MM.1S (cell line): Measurements from ENCODE around the gene LIN9.

Experiments
- DNase-seq: peaks from one replicate; pipeline ENCODE4 v3.0.0-alpha.2; 2015
- H2AFZ ChIP-seq: fragments of 300-600 bp; sonication (generic); 2 replicates; pipeline ENCODE4 v1.6.0; 2016; ENCODE audit warnings: antibody characterized with exemption, low read length
- H3F3A ChIP-seq: fragments of 300-600 bp; sonication (generic); 2 replicates; pipeline ENCODE4 v1.6.1; 2016; ENCODE audit warnings: mild to moderate bottlenecking, antibody characterized with exemption, low read length, moderate library complexity, mixed read lengths; ENCODE audit not compliant: insufficient read depth
- H3K27ac ChIP-seq: fragments of 300-600 bp; sonication (generic); 2 replicates; pipeline ENCODE4 v1.5.1; 2016; ENCODE audit warnings: mild to moderate bottlenecking, low read length
- H3K27me3 ChIP-seq: fragments of 300-600 bp; sonication (generic); replicated peaks from 2 replicates; pipeline ENCODE4 v1.6.0; 2016; ENCODE audit warnings: low read length; ENCODE audit not compliant: insufficient read depth
- H3K36me3 ChIP-seq: fragments of 300-600 bp; sonication (generic); replicated peaks from 2 replicates; pipeline ENCODE4 v1.6.1; 2016; ENCODE audit warnings: mild to moderate bottlenecking, low read length, mixed read lengths; ENCODE audit not compliant: insufficient read depth
- H3K4me1 ChIP-seq: fragments of 300-600 bp; sonication (generic); 2 replicates; pipeline ENCODE4 v1.6.1; 2016; ENCODE audit warnings: low read length, mixed read lengths
- H3K4me2 ChIP-seq: fragments of 300-600 bp; sonication (generic); 2 replicates; pipeline ENCODE4 v1.6.0; 2016; ENCODE audit warnings: low read depth, low read length
- H3K4me3 ChIP-seq: fragments of 300-600 bp; sonication (generic); 2 replicates; pipeline ENCODE4 v1.5.1; 2016; ENCODE audit warnings: low read length, mixed read lengths
- H3K79me2 ChIP-seq: fragments of 300-600 bp; sonication (generic); 2 replicates; pipeline ENCODE4 v1.6.1; 2016; ENCODE audit warnings: mixed run types, low read length, mixed read lengths
- H3K9ac ChIP-seq: fragments of 300-600 bp; sonication (generic); 2 replicates; pipeline ENCODE4 v1.6.1; 2016; ENCODE audit warnings: low read length, mixed read lengths
- H3K9me2 ChIP-seq: fragments of 300-600 bp; sonication (generic); replicated peaks from 2 replicates; pipeline ENCODE4 v1.6.1; 2016; ENCODE audit warnings: mild to moderate bottlenecking, low read length, mixed read lengths; ENCODE audit not compliant: insufficient read depth
- H3K9me3 ChIP-seq: fragments of 300-600 bp; sonication (generic); replicated peaks from 2 replicates; pipeline ENCODE4 v1.6.1; 2016; ENCODE audit warnings: mild to moderate bottlenecking, low read length, mixed read lengths; ENCODE audit not compliant: insufficient read depth
- H4K20me1 ChIP-seq: fragments of 300-600 bp; sonication (generic); 2 replicates; pipeline ENCODE4 v1.6.1; 2016; ENCODE audit warnings: mild to moderate bottlenecking, low read length, moderate library complexity, mixed read lengths; ENCODE audit not compliant: insufficient read depth
- CTCF ChIP-seq: fragments of 300-600 bp; sonication (generic); IDR thresholded peaks from 2 replicates; pipeline ENCODE4 v1.5.1; 2016; ENCODE audit warnings: antibody characterized with exemption, low read length, mixed read lengths
- EZH2 ChIP-seq: fragments of 300-600 bp; sonication (generic); optimal IDR thresholded peaks from 2 replicates; pipeline ENCODE3; 2017; ENCODE audit warnings: low read depth, mild to moderate bottlenecking, antibody characterized with exemption, low read length, mixed read lengths
- EZH2phosphoT487 ChIP-seq: fragments of 300-600 bp; sonication (generic); IDR thresholded peaks from 2 replicates; pipeline ENCODE4 v1.6.1; 2018; ENCODE audit warnings: antibody characterized with exemption, low read length

LIN9 gene

GRCh38 chr1:226304291-226304955 is 4.5 kb downstream of the LIN9 start:
- Histone ChIP-seq H3K36me3 (no peaks in the 10 kb centered on the region), H3K4me1 (peaks cover 14% of the 10 kb centered on the region; the same call in 1 of the 2 replicates), H3K9me3 (no peaks in the 10 kb centered on the region), H3K9ac (no peak overlapping the region), H3K9me2 (no peaks in the 10 kb centered on the region), H3F3A (peaks cover 10% of the 10 kb centered on the region), H4K20me1 (0 out of 2 replicates have a peak, but pooled peaks cover 8% of the 10 kb centered on the region), H2AFZ (no peak overlapping the region), H3K4me2 (no peak overlapping the region), H3K4me3 (no peak overlapping the region), H3K27ac (no peak overlapping the region), H3K79me2 (peaks cover 90% of the 10 kb centered on the region), H3K27me3 (no peaks in the 10 kb centered on the region)
- DNase-seq, result no peak
- TF ChIP-seq EZH2 (no peak), EZH2phosphoT487 (no peak), CTCF (no peak)

GRCh38 chr1:226302731-226303130 is 6.2 kb downstream of the LIN9 start:
- TF ChIP-seq CTCF (no peak), EZH2 (no peak), EZH2phosphoT487 (no peak)
- Histone ChIP-seq H3K9me2 (no peaks in the 10 kb centered on the region), H4K20me1 (0 out of 2 replicates have a peak, but pooled peaks cover 8% of the 10 kb centered on the region), H3F3A (peaks cover 4% of the 10 kb centered on the region; the same call in 1 of the 2 replicates), H3K27me3 (no peaks in the 10 kb centered on the region), H3K4me1 (peaks cover 9% of the 10 kb centered on the region; the same call in 1 of the 2 replicates), H3K9ac (no peak overlapping the region), H3K9me3 (no peaks in the 10 kb centered on the region), H3K4me3 (no peak overlapping the region), H3K79me2 (peaks cover 78% of the 10 kb centered on the region), H3K4me2 (no peak overlapping the region), H3K36me3 (0 out of 2 replicates have a peak, but pooled peaks cover 5% of the 10 kb centered on the region), H3K27ac (no peak overlapping the region), H2AFZ (no peak overlapping the region)
- DNase-seq, result no peak

- Histone ChIP-seq H2AFZ (no peak overlapping the region), H3K9ac (no peak overlapping the region), H3K4me3 (no peak overlapping the region), H3K4me1 (no peaks in the 10 kb centered on the region), H3K36me3 (0 out of 2 replicates have a peak, but pooled peaks cover 5% of the 10 kb centered on the region), H3K4me2 (no peak overlapping the region), H3K79me2 (peaks cover 19% of the 10 kb centered on the region), H3F3A (no peaks in the 10 kb centered on the region), H3K27me3 (no peaks in the 10 kb centered on the region), H3K27ac (no peak overlapping the region), H3K9me2 (no peaks in the 10 kb centered on the region), H3K9me3 (no peaks in the 10 kb centered on the region), H4K20me1 (no peaks in the 10 kb centered on the region)
- no peak for DNase-seq
- TF ChIP-seq EZH2 (no peak), CTCF (no peak), EZH2phosphoT487 (no peak)
Measured at GRCh38 chr1:226296911-226297310, 12.1 kb downstream of the LIN9 start.
